GM12878 (cell line): ENCODE results near the gene XRCC4. TPM values are rescaled to one million over a fixed set of nuclear protein-coding genes. Genes with fewer than 3 reads are reported as not detected.

Experiments
- ATAC-seq: fragments of 200-7000 bp; cut with Tn5 transposase; 3 replicates; pipeline ENCODE4 v1.9.1; 2020; ENCODE audit warnings: mild to moderate bottlenecking, moderate library complexity
- BruUV-seq: library from RNA; stranded (reverse); fragments of 400-500 nt; replicated peaks from 2 replicates; lab custom pipeline; 2021; lab: Mats Ljungman, UMichigan
- CTCF ChIA-PET: fragments of 300-600 bp; sonication (Branson Sonifier 250); formaldehyde crosslinking; extraction: SDS; loops from one replicate; lab custom pipeline; 2021; ENCODE audit warnings: inconsistent platforms; lab: Yijun Ruan, JAX
- POLR2A ChIA-PET: fragments of 350-600 bp; formaldehyde crosslinking; extraction: SDS; loops from one replicate; lab custom pipeline; 2021; ENCODE audit warnings: inconsistent platforms; lab: Charles Lee
- RAD21 ChIA-PET: fragments of 300-600 bp; sonication (Branson Sonifier 250); formaldehyde crosslinking; loops from one replicate; lab custom pipeline; 2023; ENCODE audit warnings: antibody characterized with exemption; ENCODE audit not compliant: unreplicated experiment; lab: Charles Lee
- SMC1A ChIA-PET: fragments of 300-600 bp; sonication (Branson Sonifier 250); formaldehyde crosslinking; loops from one replicate; lab custom pipeline; 2023; ENCODE audit not compliant: unreplicated experiment, uncharacterized antibody; lab: Charles Lee
- DNase-seq: peaks from one replicate; pipeline ENCODE4 v3.0.0-alpha.2; 2011; ENCODE audit warnings: low read depth, low spot score
- FAIRE-seq: peaks from 3 replicates; lab custom pipeline; 2011; peaks lifted over from hg19 to GRCh38; lab: Jason Lieb, UNC
- H2AFZ ChIP-seq: 2 replicates; pipeline ENCODE4 v1.6.0; 2011; ENCODE audit warnings: low read depth, low read length, control low read depth; ENCODE audit not compliant: control insufficient read depth
- H3K27ac ChIP-seq: 2 replicates; pipeline ENCODE4 v1.5.1; 2011; ENCODE audit warnings: control low read depth; ENCODE audit not compliant: control insufficient read depth, insufficient read depth
- H3K27me3 ChIP-seq, 2 experiments: replicated peaks in 1 of 2; 2 replicates each; pipeline versions ENCODE4 v1.6.0 to v1.6.1; 2011; ENCODE audit warnings: low read length in 1 of 2; ENCODE audit not compliant: control insufficient read depth in 2 of 2, insufficient read depth in 2 of 2
- H3K36me3 ChIP-seq, 2 experiments: 2 replicates each; pipeline ENCODE4 v1.5.1; 2011; ENCODE audit warnings: low read length in 1 of 2; ENCODE audit not compliant: control insufficient read depth in 2 of 2, insufficient read depth in 2 of 2
- H3K4me1 ChIP-seq: 2 replicates; pipeline ENCODE4 v1.6.1; 2011; ENCODE audit warnings: mild to moderate bottlenecking, low read length, moderate library complexity, mixed read lengths; ENCODE audit not compliant: control insufficient read depth, insufficient read depth
- H3K4me2 ChIP-seq: 2 replicates; pipeline ENCODE4 v1.6.0; 2011; ENCODE audit warnings: control low read depth; ENCODE audit not compliant: control insufficient read depth, insufficient read depth
- H3K4me3 ChIP-seq: fragments of 200-600 bp; sonication (generic); 2 replicates; pipeline ENCODE4 v1.5.1; 2016
- H3K79me2 ChIP-seq: 2 replicates; pipeline ENCODE4 v1.6.0; 2011; ENCODE audit warnings: low read length; ENCODE audit not compliant: control insufficient read depth, insufficient read depth
- H3K9ac ChIP-seq: 2 replicates; pipeline ENCODE4 v1.8.0; 2011; ENCODE audit warnings: low read length, control low read depth, mixed read lengths; ENCODE audit not compliant: control insufficient read depth, insufficient read depth
- H3K9me3 ChIP-seq: replicated peaks from 3 replicates; pipeline ENCODE4 v1.5.1; 2011; ENCODE audit warnings: mild to moderate bottlenecking, low read length; ENCODE audit not compliant: control insufficient read depth, insufficient read depth
- H4K20me1 ChIP-seq: 2 replicates; pipeline ENCODE4 v1.6.0; 2011; ENCODE audit not compliant: control insufficient read depth, insufficient read depth
- EP300 ChIP-seq, 2 experiments: fragments of 150-350 bp in 1 of 2; IDR thresholded peaks; 2 replicates each; pipeline ENCODE4 v1.6.1; 2011 to 2012; ENCODE audit warnings: low read depth in 2 of 2, low read length in 2 of 2, borderline replicate concordance in 1 of 2, improper control_type of control experiment in 1 of 2, inconsistent platforms in 1 of 2; ENCODE audit not compliant: control insufficient read depth in 1 of 2
- ESRRA ChIP-seq: IDR thresholded peaks from 2 replicates; pipeline ENCODE4 v1.6.1; 2012; ENCODE audit warnings: mild to moderate bottlenecking, low read length, improper control_type of control experiment
- GABPA ChIP-seq: IDR thresholded peaks from 2 replicates; pipeline ENCODE4 v1.6.1; 2014; ENCODE audit warnings: antibody characterized with exemption, low read depth, mild to moderate bottlenecking, inconsistent platforms
- JUNB ChIP-seq: IDR thresholded peaks from 2 replicates; pipeline ENCODE4 v1.6.1; 2016; ENCODE audit warnings: antibody characterized with exemption, mild to moderate bottlenecking
- MEF2A ChIP-seq: IDR thresholded peaks from 2 replicates; pipeline ENCODE4 v1.6.1; 2011; ENCODE audit warnings: low read depth, mild to moderate bottlenecking, low read length, moderate library complexity; ENCODE audit not compliant: insufficient read depth
- MTA2 ChIP-seq: fragments of 450-650 bp; IDR thresholded peaks from 2 replicates; pipeline ENCODE4 v1.6.1; 2016; ENCODE audit warnings: low read depth, mild to moderate bottlenecking, moderate library complexity
- NBN ChIP-seq: fragments of 450-650 bp; IDR thresholded peaks from 2 replicates; pipeline ENCODE4 v1.6.1; 2016
- POLR2AphosphoS2 ChIP-seq: IDR thresholded peaks from 2 replicates; pipeline ENCODE4 v1.6.1; 2011; ENCODE audit warnings: low read depth, mild to moderate bottlenecking, low read length, improper control_type of control experiment, moderate library complexity
- POLR2AphosphoS5 ChIP-seq: IDR thresholded peaks from 2 replicates; pipeline ENCODE4 v1.6.1; 2011; ENCODE audit warnings: mild to moderate bottlenecking, low read length, inconsistent platforms
- RAD51 ChIP-seq: fragments of 450-650 bp; IDR thresholded peaks from 2 replicates; pipeline ENCODE4 v1.6.1; 2016; ENCODE audit warnings: moderate library complexity, mild to moderate bottlenecking, inconsistent platforms
- RUNX3 ChIP-seq: IDR thresholded peaks from 2 replicates; pipeline ENCODE4 v1.6.1; 2012; ENCODE audit warnings: low read length, inconsistent platforms
- SMAD5 ChIP-seq: IDR thresholded peaks from 2 replicates; pipeline ENCODE4 v1.6.1; 2016; ENCODE audit warnings: antibody characterized with exemption, low read depth
- SPI1 ChIP-seq: IDR thresholded peaks from 2 replicates; pipeline ENCODE4 v1.6.1; 2011; ENCODE audit warnings: low read depth, mild to moderate bottlenecking, low read length, moderate library complexity, borderline replicate concordance; ENCODE audit not compliant: insufficient read depth
- TCF12 ChIP-seq: IDR thresholded peaks from 2 replicates; pipeline ENCODE4 v1.6.1; 2011; ENCODE audit warnings: low read depth, mild to moderate bottlenecking, low read length
- ZNF274 ChIP-seq: IDR thresholded peaks from one replicate; pipeline ENCODE4 v1.8.0; 2011; ENCODE audit not compliant: insufficient read length, insufficient read depth
- WGBS: methylation state at CpG from one replicate; pipeline ENCODE4 v1.1.6; 2016; ENCODE audit warnings: low lambda C conversion rate; ENCODE audit not compliant: insufficient replicate concordance, insufficient coverage; ENCODE audit errors: missing lambda C conversion rate; 5-methylcytosine and 5-hydroxymethylcytosine counted together
- in situ Hi-C: fragments of 300-500 bp; cut with MboI; formaldehyde crosslinking; loops from 9 replicates; pipeline ENCODE4 v1.14.3; 2018; ENCODE audit warnings: mixed read lengths
- intact Hi-C: fragments of 100-400 bp; cut with micrococcal nuclease; formaldehyde crosslinking; loops from one replicate; pipeline ENCODE4 v1.14.2; 2022; ENCODE audit not compliant: unreplicated experiment
- polyA plus RNA-seq, 11 experiments: library from polyadenylated mRNA; depleted of rRNA in 4 of 11; unstranded in 6 of 11; stranded (reverse) in 5 of 11; fragments of >200 nt; fragmentation: Nextera tagmentation in 4 of 11; fragmentation: Illumina TruSeq in 1 of 11; extraction: Ambion mirVana in 4 of 11; extraction: Trizol in 1 of 11; gene quantifications; 1 replicate in 1 of 11; 2 replicates in 10 of 11; pipeline versions ENCODE4 v1.2.1 to v1.2.3, GENCODE V29; 2011 to 2016; ENCODE audit warnings: inconsistent platforms in 2 of 11, missing spikeins in 2 of 11, low read depth in 1 of 11
- total RNA-seq, 4 experiments: library from RNA; depleted of rRNA in 3 of 4; stranded (reverse); fragments of >200 nt in 3 of 4; fragmentation: Illumina TruSeq in 1 of 4; extraction: Trizol in 1 of 4; gene quantifications; 2 replicates each; pipeline versions ENCODE4 v1.2.1 to v1.2.3, GENCODE V29; 2013 to 2021
- TF ChIP-seq, protein P1 (sequence below): fragments of 450-650 bp; IDR thresholded peaks from 2 replicates; pipeline ENCODE4 v1.6.1; 2017; ENCODE audit warnings: low read depth, mild to moderate bottlenecking, moderate library complexity
- TF ChIP-seq, protein P2 (sequence below): IDR thresholded peaks from 2 replicates; pipeline ENCODE4 v1.6.1; 2011; ENCODE audit warnings: mild to moderate bottlenecking, low read depth, low read length, moderate library complexity; ENCODE audit not compliant: insufficient replicate concordance
- TF ChIP-seq, protein P3 (sequence below): fragments of 450-650 bp; IDR thresholded peaks from 2 replicates; pipeline ENCODE4 v1.6.1; 2016; ENCODE audit warnings: mild to moderate bottlenecking, moderate library complexity, borderline replicate concordance

The XRCC4 gene
- total and polyA plus RNA-seq, 10 of the 15 experiments (the other 5 are each of a cell fraction or from before 2014, with no cell fraction given), result 12.1 to 53.6 (median 25.8) TPM

DNA sequence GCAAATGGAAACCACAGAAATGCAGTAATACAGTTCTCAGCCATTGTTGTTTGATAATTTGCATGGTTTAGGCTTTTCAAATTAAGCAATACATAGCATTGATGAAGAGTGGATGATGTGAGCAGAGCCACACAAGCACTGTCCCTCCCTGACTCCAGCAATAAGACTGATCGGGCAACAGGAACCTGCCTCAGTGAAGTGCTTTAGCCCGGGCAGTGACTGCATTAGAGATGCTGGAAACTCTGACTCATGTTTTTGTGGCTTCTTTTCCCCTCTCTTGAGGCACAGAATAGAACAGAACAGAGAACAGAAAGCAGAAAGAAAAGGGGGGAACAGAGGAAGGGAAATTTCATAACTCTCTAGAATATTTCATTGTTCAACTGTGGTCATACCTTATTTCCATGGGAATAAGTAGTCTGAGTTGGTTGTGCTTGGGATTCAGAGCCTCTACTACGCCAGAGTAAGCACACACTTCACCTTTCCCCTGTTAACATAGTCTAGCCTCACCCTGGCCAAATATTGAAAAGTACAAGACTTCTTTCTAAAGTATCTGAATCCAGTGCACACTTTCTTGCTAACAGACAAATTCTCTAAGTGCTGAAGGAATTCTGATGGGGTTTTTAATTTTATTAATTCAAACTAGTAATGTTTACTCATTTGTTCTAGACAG, 229.4 kb downstream of the XRCC4 start:
- H3K9me3 ChIP-seq, result peaks cover 5% of the 10 kb centered on the region; the same call in 2 of the 3 replicates
- H3K9ac ChIP-seq, result no peak overlapping the region
- intact Hi-C loops, result no loop called here
- H3K4me1 ChIP-seq, result peaks cover 6% of the 10 kb centered on the region; the same call in 1 of the 2 replicates
- H3K27ac ChIP-seq, result peak overlapping the region; percentile 58
- no peaks in the 10 kb centered on the region for H3K27me3 ChIP-seq
- BruUV-seq, result no TSS peak
- H4K20me1 ChIP-seq, result no peaks in the 10 kb centered on the region
- WGBS, result 0% methylated on average over 3 of the region's 3 CpGs
- in situ Hi-C loops, result no loop called here
- ChIA-PET SMC1A (no interaction called here), RAD21 (interaction anchor here (1.5 kb wide), 1 partner anchor 24 kb away, joined by 3 read pairs; no protein-coding TSS in a partner anchor), POLR2A (no interaction called here), CTCF (no interaction called here)
- H3K79me2 ChIP-seq, result no peaks in the 10 kb centered on the region
- peak overlapping the region; percentile 64 for H3K4me2 ChIP-seq
- H2AFZ ChIP-seq, result peak overlapping the region; percentile 31
- ATAC-seq (peak; percentile 98), DNase-seq (peak; percentile 84), FAIRE-seq (peak; percentile 84)
- H3K4me3 ChIP-seq, result no peak overlapping the region
- no peaks in the 10 kb centered on the region for H3K36me3 ChIP-seq
- TF ChIP-seq JUNB, result peak; percentile 72
- peak; percentile 49; the same call in 1 of the 2 replicates for TF ChIP-seq POLR2AphosphoS5
- peak; percentile 86 for TF ChIP-seq MTA2
- TF ChIP-seq MEF2A, result peak; percentile 82
- TF ChIP-seq EP300 (IDR thresholded peaks at IDR 0.05; ENCODE audit: borderline replicate concordance in 1 of 2, control insufficient read depth in 1 of 2, low read depth in 2 of 2, low read length in 2 of 2), result peak; percentile 47 to 77; a peak in 3 of 4 replicates
- no peak for TF ChIP-seq RAD51
- no peak for TF ChIP-seq POLR2AphosphoS2
- TF ChIP-seq ZNF274, result no peak
- TF ChIP-seq, protein P1, sequence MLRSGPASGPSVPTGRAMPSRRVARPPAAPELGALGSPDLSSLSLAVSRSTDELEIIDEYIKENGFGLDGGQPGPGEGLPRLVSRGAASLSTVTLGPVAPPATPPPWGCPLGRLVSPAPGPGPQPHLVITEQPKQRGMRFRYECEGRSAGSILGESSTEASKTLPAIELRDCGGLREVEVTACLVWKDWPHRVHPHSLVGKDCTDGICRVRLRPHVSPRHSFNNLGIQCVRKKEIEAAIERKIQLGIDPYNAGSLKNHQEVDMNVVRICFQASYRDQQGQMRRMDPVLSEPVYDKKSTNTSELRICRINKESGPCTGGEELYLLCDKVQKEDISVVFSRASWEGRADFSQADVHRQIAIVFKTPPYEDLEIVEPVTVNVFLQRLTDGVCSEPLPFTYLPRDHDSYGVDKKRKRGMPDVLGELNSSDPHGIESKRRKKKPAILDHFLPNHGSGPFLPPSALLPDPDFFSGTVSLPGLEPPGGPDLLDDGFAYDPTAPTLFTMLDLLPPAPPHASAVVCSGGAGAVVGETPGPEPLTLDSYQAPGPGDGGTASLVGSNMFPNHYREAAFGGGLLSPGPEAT, result peak; percentile 92
- TF ChIP-seq, protein P2, sequence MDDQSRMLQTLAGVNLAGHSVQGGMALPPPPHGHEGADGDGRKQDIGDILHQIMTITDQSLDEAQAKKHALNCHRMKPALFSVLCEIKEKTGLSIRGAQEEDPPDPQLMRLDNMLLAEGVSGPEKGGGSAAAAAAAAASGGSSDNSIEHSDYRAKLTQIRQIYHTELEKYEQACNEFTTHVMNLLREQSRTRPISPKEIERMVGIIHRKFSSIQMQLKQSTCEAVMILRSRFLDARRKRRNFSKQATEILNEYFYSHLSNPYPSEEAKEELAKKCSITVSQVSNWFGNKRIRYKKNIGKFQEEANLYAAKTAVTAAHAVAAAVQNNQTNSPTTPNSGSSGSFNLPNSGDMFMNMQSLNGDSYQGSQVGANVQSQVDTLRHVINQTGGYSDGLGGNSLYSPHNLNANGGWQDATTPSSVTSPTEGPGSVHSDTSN, result no peak
- TF ChIP-seq SPI1, result peak; percentile 72
- TF ChIP-seq TCF12, result no peak
- TF ChIP-seq NBN, result peak; percentile 76
- TF ChIP-seq RUNX3, result peak; percentile 98
- peak; percentile 33; the same call in 1 of the 2 replicates for TF ChIP-seq SMAD5
- no peak for TF ChIP-seq GABPA
- TF ChIP-seq, protein P3, sequence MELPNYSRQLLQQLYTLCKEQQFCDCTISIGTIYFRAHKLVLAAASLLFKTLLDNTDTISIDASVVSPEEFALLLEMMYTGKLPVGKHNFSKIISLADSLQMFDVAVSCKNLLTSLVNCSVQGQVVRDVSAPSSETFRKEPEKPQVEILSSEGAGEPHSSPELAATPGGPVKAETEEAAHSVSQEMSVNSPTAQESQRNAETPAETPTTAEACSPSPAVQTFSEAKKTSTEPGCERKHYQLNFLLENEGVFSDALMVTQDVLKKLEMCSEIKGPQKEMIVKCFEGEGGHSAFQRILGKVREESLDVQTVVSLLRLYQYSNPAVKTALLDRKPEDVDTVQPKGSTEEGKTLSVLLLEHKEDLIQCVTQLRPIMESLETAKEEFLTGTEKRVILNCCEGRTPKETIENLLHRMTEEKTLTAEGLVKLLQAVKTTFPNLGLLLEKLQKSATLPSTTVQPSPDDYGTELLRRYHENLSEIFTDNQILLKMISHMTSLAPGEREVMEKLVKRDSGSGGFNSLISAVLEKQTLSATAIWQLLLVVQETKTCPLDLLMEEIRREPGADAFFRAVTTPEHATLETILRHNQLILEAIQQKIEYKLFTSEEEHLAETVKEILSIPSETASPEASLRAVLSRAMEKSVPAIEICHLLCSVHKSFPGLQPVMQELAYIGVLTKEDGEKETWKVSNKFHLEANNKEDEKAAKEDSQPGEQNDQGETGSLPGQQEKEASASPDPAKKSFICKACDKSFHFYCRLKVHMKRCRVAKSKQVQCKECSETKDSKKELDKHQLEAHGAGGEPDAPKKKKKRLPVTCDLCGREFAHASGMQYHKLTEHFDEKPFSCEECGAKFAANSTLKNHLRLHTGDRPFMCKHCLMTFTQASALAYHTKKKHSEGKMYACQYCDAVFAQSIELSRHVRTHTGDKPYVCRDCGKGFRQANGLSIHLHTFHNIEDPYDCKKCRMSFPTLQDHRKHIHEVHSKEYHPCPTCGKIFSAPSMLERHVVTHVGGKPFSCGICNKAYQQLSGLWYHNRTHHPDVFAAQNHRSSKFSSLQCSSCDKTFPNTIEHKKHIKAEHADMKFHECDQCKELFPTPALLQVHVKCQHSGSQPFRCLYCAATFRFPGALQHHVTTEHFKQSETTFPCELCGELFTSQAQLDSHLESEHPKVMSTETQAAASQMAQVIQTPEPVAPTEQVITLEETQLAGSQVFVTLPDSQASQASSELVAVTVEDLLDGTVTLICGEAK, result no peak
- no peak for TF ChIP-seq ESRRA
